Adrenal gland (tissue), 12 donors: ENCODE data around the gene PLPP4. TPM values are rescaled to one million over a fixed set of nuclear protein-coding genes. Genes with fewer than 3 reads are reported as not detected.

Source experiments
- DNase-seq, 7 donors: peaks; one replicate each; pipeline ENCODE4 v3.0.0-alpha.2; 2019 to 2020
- H3K27ac ChIP-seq, 5 donors: fragments of 200-600 bp; sonication (generic) in 4 of 5; 1 replicate in 3 of 5; 2 replicates in 2 of 5; pipeline versions ENCODE4 v1.5.1 to v1.8.0; 2016 to 2020; ENCODE audit warnings: mild to moderate bottlenecking in 1 of 5
- H3K27me3 ChIP-seq: fragments of 200-600 bp; 2 replicates; pipeline ENCODE4 v1.8.0; 2021
- H3K36me3 ChIP-seq, 2 donors: fragments of 200-600 bp; replicated peaks in 1 of 2; 1 replicate in 1 of 2; 2 replicates in 1 of 2; pipeline versions ENCODE4 v1.5.1 to v1.8.0; 2018 to 2022
- H3K4me1 ChIP-seq, 2 donors: fragments of 200-600 bp; replicated peaks in 1 of 2; 1 replicate in 1 of 2; 2 replicates in 1 of 2; pipeline versions ENCODE4 v1.5.1 to v1.8.0; 2018 to 2021
- H3K4me3 ChIP-seq, 4 donors: fragments of 200-600 bp; sonication (generic) in 3 of 4; one replicate each; pipeline ENCODE4 v1.5.1; 2016 to 2018
- H3K9me3 ChIP-seq, 3 donors: fragments of 200-600 bp; sonication (generic) in 1 of 3; replicated peaks in 1 of 3; 1 replicate in 2 of 3; 2 replicates in 1 of 3; pipeline versions ENCODE4 v1.5.1 to v1.8.0; 2016 to 2021
- CTCF ChIP-seq, 6 experiments: fragments of 450-650 bp in 4 of 6; fragments of 200-600 bp in 2 of 6; sonication (generic) in 1 of 6; IDR thresholded peaks; 1 replicate in 5 of 6; 2 replicates in 1 of 6; pipeline versions ENCODE4 v1.5.1 to v1.8.0; 2016 to 2021; ENCODE audit warnings: antibody characterized with exemption in 6 of 6, mild to moderate bottlenecking in 2 of 6, moderate library complexity in 1 of 6
- POLR2A ChIP-seq, 2 donors: fragments of 450-650 bp; IDR thresholded peaks; one replicate each; pipeline ENCODE4 v1.6.1; 2017; ENCODE audit warnings: antibody characterized with exemption in 2 of 2, mild to moderate bottlenecking in 2 of 2, moderate library complexity in 1 of 2
- WGBS, 4 donors: extraction: QIAGEN DNeasy Blood & Tissue Kit in 2 of 4; methylation state at CpG; one replicate each; pipeline versions ENCODE4 v1.1.5 to v1.1.7; 2013 to 2017; 5-methylcytosine and 5-hydroxymethylcytosine counted together
- intact Hi-C, 2 donors: fragments of 100-400 bp; cut with DNase I; formaldehyde crosslinking; loops; one replicate each; pipeline versions ENCODE4 v1.14.1 to v1.15.0; 2022 to 2023
- polyA plus RNA-seq, 3 donors: library from polyadenylated mRNA; stranded (reverse); fragments of 200-250 nt in 2 of 3; fragments of 350-450 nt in 1 of 3; fragmentation: Illumina TruSeq in 1 of 3; extraction: RNeasy Lipid Tissue Mini Kit (QIAGEN cat#74804) in 1 of 3; gene quantifications; one replicate each; pipeline ENCODE4 v1.2.3, GENCODE V29; 2013 to 2014
- total RNA-seq, 9 donors: library from RNA; depleted of rRNA in 4 of 9; stranded (reverse); fragments of >200 nt in 4 of 9; fragments of 120-200 nt in 1 of 9; fragmentation: NEBNext Ultra II Directional in 1 of 9; extraction: Animal tissue kit (Norgen Biotek cat#: 25700) in 1 of 9; gene quantifications; one replicate each; pipeline versions ENCODE4 v1.1.0 to v1.2.4, GENCODE V29; 2013 to 2023
- donor health status: healthy with polysubstance abuse.
- donor health status: Bipolar disorder and iron deficiency.
- donor health status: DM: yes; HTN: yes; CAD: no.
- donor health status: DM: no; HTN: no; CAD: no.
- donor health status: DM: no; HTN: no; CAD: no.
- donor health status: DM: yes; HTN: yes; CAD: no.

PLPP4 gene
- total and polyA plus RNA-seq, 12 donors: 0.09 to 1.4 TPM; not detected in 10

GRCh38 chr10:120634659-120635058 lies 177.6 kb downstream of the PLPP4 start:
- H3K9me3 ChIP-seq: no peaks in the 10 kb centered on the region
- H3K4me1 ChIP-seq: no peaks in the 10 kb centered on the region
- no peak for TF ChIP-seq CTCF (IDR thresholded peaks at IDR 0.05)
- no peak for TF ChIP-seq POLR2A (IDR thresholded peaks at IDR 0.05)
- 73 to 77% (median 76%) methylated on average over 12 of the region's 12 CpGs for WGBS, 4 donors
- H3K4me3 ChIP-seq: no peak overlapping the region
- H3K36me3 ChIP-seq: no peaks in the 10 kb centered on the region
- intact Hi-C loops: no loop called here
- H3K27ac ChIP-seq: no peak overlapping the region
- no peak for DNase-seq
- no peaks in the 10 kb centered on the region for H3K27me3 ChIP-seq
